ENCODE data around the gene TBC1D22A.
"Not testable (repeated sequence)": the region's sequence is repeated elsewhere in the genome, so short reads cannot be mapped to it uniquely, and the experiment has no call there.

GRCh38 chr22:47049736-47050400 lies 287.4 kb downstream of the TBC1D22A start:
- TF ChIP-seq CTCF (IDR thresholded peaks at IDR 0.05; ENCODE audit: low read length); EZH2 (optimal IDR thresholded peaks at IDR 0.05; ENCODE audit: low read depth, low read length); EZH2phosphoT487 (IDR thresholded peaks at IDR 0.05; ENCODE audit: low read length): not testable (repeated sequence)
